ENCODE data around the gene NOC2L. TPM values are rescaled to one million over a fixed set of nuclear protein-coding genes. Genes with fewer than 3 reads are reported as not detected.

The NOC2L gene
- total and polyA plus RNA-seq, 2 donors (not counting 3 experiments of a cell fraction or from before 2014, with no cell fraction given): 55.3 to 87.9 TPM

DNA sequence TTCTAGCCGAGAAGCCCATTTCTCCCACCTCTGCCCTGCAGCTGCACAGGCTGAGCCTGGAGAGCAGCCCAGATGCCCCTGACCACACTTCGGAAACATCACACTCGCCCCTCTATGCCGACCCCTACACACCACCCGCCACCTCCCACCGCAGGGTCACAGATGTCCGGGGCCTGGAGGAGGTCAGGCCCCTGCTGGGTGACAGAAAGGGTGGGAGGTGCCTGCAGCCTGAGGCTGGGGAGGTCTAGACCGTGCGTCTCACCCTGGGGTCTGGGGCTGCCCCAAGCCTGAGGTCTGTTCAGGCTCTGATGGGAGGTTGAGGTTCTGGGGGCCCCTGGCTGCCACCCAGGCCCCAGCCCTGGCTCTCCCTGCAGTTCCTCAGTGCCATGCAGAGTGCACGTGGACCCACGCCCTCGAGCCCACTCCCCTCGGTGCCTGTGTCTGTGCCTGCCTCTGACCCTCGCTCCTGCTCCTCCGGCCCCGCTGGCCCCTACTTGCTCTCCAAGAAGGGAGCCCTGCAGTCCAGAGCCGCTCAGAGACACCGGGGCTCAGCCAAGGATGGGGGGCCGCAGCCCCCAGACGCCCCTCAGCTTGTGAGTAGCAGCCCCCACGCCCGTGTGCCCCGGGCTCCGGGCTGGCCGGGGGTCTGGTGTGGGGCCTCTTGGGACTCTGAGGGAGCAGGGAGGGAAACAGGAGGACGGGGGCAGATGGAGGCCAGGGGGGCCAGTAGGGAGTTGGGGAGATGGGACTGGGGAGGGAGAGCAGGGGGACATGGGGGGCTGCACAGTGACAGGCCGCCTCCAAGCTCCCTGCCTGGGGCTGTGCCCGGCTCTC lies 14.6 kb upstream of the NOC2L start:
- Histone ChIP-seq H3K4me1 (ENCODE audit: control insufficient read depth, extremely low read depth, insufficient read depth, low read length) (no peaks in the 10 kb centered on the region), H3K27me3 (ENCODE audit: control insufficient read depth in 2 of 2, insufficient read depth in 2 of 2, low read length in 2 of 2) (peaks cover 2% of the 10 kb centered on the region in 2 experiments), H3K4me2 (ENCODE audit: insufficient read depth, low read length) (no peak overlapping the region), H3K36me3 (ENCODE audit: control insufficient read depth in 2 of 2, extremely low read depth in 1 of 2, insufficient read depth in 2 of 2, low read length in 2 of 2) (no peaks in the 10 kb centered on the region), H4K20me1 (replicated peaks; ENCODE audit: control insufficient read depth, extremely low read depth, insufficient read depth, low read length) (no peaks in the 10 kb centered on the region), H3K27ac (ENCODE audit: insufficient read depth, low read depth, low read length) (no peak overlapping the region), H2AFZ (ENCODE audit: low read depth, low read length) (no peak overlapping the region), H3K4me3 (replicated peaks in 1 of 3; ENCODE audit: insufficient read depth in 1 of 3, low read depth in 1 of 3, low read length in 3 of 3) (no peak overlapping the region), H3K9me3 (replicated peaks; ENCODE audit: control insufficient read depth, insufficient read depth, low read length) (no peaks in the 10 kb centered on the region), H3K9me1 (replicated peaks; ENCODE audit: control insufficient read depth, extremely low read depth, insufficient read depth, low read length) (no peaks in the 10 kb centered on the region), H3K9ac (replicated peaks; ENCODE audit: extremely low read depth, insufficient read depth, low read length) (no peak overlapping the region), H3K79me2 (ENCODE audit: control insufficient read depth, insufficient read depth, low read length) (no peaks in the 10 kb centered on the region)
- intact Hi-C loops (cut with micrococcal nuclease) (no loop called here), dilution Hi-C loops (cut with MboI; ENCODE audit: extremely low pct_ligation_motif_present, low sequenced_read_pairs) (no loop called here)
- BruUV-seq (replicated peaks): no TSS peak
- ChIA-PET CTCF (interaction anchor here (1.2 kb wide), 1 partner anchor 11 kb away, joined by 3 read pairs; no protein-coding TSS in a partner anchor), POLR2A (no interaction called here)
- no peak for DNase-seq (ENCODE audit: low read depth, low spot score)
- no peak for TF ChIP-seq POLR2AphosphoS5 (IDR thresholded peaks at IDR 0.05; ENCODE audit: insufficient read depth, low read depth, low read length)
- no peak for TF ChIP-seq POLR2A (IDR thresholded peaks at IDR 0.05; ENCODE audit: low read depth, low read length)
- TF ChIP-seq GATA2 (IDR thresholded peaks at IDR 0.05; ENCODE audit: insufficient read depth, insufficient read length, low read depth, low read length): no peak
- TF ChIP-seq EZH2 (IDR thresholded peaks at IDR 0.05; ENCODE audit: borderline replicate concordance, low read depth, low read length, severe bottlenecking): no peak
- TF ChIP-seq, protein P1, sequence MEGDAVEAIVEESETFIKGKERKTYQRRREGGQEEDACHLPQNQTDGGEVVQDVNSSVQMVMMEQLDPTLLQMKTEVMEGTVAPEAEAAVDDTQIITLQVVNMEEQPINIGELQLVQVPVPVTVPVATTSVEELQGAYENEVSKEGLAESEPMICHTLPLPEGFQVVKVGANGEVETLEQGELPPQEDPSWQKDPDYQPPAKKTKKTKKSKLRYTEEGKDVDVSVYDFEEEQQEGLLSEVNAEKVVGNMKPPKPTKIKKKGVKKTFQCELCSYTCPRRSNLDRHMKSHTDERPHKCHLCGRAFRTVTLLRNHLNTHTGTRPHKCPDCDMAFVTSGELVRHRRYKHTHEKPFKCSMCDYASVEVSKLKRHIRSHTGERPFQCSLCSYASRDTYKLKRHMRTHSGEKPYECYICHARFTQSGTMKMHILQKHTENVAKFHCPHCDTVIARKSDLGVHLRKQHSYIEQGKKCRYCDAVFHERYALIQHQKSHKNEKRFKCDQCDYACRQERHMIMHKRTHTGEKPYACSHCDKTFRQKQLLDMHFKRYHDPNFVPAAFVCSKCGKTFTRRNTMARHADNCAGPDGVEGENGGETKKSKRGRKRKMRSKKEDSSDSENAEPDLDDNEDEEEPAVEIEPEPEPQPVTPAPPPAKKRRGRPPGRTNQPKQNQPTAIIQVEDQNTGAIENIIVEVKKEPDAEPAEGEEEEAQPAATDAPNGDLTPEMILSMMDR (IDR thresholded peaks at IDR 0.05; ENCODE audit: extremely low read depth in 1 of 2, insufficient read depth in 1 of 2, low read depth in 1 of 2, low read length in 2 of 2): no peak
- no peak for TF ChIP-seq JUN (IDR thresholded peaks at IDR 0.05; ENCODE audit: borderline replicate concordance, insufficient read depth, insufficient read length, low read depth)
- TF ChIP-seq FOS (IDR thresholded peaks at IDR 0.05; ENCODE audit: borderline replicate concordance, insufficient read depth, low read length): no peak
- no peak for FAIRE-seq

All from endothelial cell of umbilical vein (primary cell).